Mesodermal cell (in vitro differentiated cells): ENCODE measurements around the gene TBRG1. TPM values are rescaled to one million over a fixed set of nuclear protein-coding genes. Genes with fewer than 3 reads are reported as not detected.

ENCODE experiments used
- H3K27ac ChIP-seq: 2 replicates; pipeline ENCODE4 v1.7.0; 2013; ENCODE audit warnings: mild to moderate bottlenecking, low read depth, low read length, moderate library complexity; ENCODE audit not compliant: severe bottlenecking
- H3K36me3 ChIP-seq: 2 replicates; pipeline ENCODE4 v1.7.1; 2013; ENCODE audit warnings: mild to moderate bottlenecking, low read length, moderate library complexity; ENCODE audit not compliant: control insufficient read depth, insufficient read depth
- H3K4me1 ChIP-seq: one replicate; pipeline ENCODE4 v1.7.1; 2013; ENCODE audit warnings: mild to moderate bottlenecking, low read length; ENCODE audit not compliant: insufficient read depth, control insufficient read depth, poor library complexity, severe bottlenecking
- H3K4me3 ChIP-seq: 2 replicates; pipeline ENCODE4 v1.7.0; 2013; ENCODE audit warnings: low read length, control low read depth, mild to moderate bottlenecking; ENCODE audit not compliant: insufficient read depth, poor library complexity, severe bottlenecking; ENCODE audit errors: extremely low read depth
- H3K9me3 ChIP-seq: 2 replicates; pipeline ENCODE4 v1.7.1; 2013; ENCODE audit warnings: mild to moderate bottlenecking, low read length, moderate library complexity; ENCODE audit not compliant: control insufficient read depth
- whole genome bisulfite sequencing, 2 experiments: methylation state at CpG; one replicate each; pipeline ENCODE4 v1.1.5; 2013; ENCODE audit warnings: missing lambda C conversion rate in 2 of 2; ENCODE audit not compliant: insufficient coverage in 2 of 2; 5-methylcytosine and 5-hydroxymethylcytosine counted together
- polyA plus RNA-seq, 2 experiments: library from polyadenylated mRNA; stranded (reverse); fragments of 50-300 nt; gene quantifications; one replicate each; pipeline ENCODE4 v1.2.3, GENCODE V29; 2013

The TBRG1 gene, protein sequence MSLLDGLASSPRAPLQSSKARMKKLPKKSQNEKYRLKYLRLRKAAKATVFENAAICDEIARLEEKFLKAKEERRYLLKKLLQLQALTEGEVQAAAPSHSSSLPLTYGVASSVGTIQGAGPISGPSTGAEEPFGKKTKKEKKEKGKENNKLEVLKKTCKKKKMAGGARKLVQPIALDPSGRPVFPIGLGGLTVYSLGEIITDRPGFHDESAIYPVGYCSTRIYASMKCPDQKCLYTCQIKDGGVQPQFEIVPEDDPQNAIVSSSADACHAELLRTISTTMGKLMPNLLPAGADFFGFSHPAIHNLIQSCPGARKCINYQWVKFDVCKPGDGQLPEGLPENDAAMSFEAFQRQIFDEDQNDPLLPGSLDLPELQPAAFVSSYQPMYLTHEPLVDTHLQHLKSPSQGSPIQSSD
- 42.1 TPM for polyA plus RNA-seq (2013, experiment 1 of 2)
- polyA plus RNA-seq (2013, experiment 2 of 2), result 32.4 TPM

DNA sequence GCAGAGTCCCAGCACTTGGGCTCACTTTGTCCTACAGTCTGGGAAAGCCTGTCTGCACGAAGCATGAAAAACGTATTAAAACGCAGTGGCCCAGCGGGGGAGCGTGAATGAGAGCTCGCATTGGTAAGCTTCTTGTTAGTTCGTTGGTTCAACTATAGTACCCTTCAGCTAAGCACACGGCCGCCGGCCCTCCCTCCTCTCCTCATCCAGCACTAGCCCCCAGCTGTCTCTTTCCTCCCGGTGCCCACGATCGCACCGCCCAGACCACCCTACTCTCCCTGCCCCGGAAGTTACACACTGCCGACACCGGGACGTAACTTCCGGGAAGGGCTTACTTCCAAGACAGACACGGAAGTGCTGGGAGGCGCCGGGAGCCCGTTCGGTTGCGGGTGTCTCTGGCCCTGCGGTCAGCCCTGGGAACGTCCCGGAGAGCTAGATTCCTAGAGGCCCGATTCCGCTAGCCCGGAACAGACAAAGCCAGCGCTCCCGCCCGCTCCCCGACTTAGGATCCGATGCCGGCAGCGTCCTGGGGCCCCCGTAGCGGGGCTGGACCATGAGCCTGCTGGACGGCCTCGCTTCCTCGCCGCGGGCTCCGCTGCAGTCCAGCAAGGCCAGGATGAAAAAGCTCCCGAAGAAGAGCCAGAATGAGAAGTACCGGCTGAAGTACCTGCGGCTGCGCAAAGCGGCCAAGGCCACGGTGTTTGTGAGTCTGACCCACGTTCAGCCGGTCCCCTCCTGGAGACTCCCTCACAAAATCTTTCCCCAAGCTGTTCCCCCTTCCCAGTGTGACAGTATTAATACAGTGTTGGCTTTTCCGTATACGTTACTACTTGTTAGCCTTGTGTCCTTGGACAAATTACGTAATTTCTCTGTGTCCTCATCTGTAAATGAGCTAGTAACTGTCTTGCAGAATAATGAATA is at the start of gene TBRG1:
Gene TBRG1 (plus strand): TSS at position 334 of the 921 bp plus-strand sequence. CDS start 220 bp downstream, at position 554.
- 0 to 1% methylated on average over 38 to 45 of the region's 57 CpGs for WGBS, 2 experiments
- H3K9me3 ChIP-seq, result no peaks in the 10 kb centered on the region

DNA sequence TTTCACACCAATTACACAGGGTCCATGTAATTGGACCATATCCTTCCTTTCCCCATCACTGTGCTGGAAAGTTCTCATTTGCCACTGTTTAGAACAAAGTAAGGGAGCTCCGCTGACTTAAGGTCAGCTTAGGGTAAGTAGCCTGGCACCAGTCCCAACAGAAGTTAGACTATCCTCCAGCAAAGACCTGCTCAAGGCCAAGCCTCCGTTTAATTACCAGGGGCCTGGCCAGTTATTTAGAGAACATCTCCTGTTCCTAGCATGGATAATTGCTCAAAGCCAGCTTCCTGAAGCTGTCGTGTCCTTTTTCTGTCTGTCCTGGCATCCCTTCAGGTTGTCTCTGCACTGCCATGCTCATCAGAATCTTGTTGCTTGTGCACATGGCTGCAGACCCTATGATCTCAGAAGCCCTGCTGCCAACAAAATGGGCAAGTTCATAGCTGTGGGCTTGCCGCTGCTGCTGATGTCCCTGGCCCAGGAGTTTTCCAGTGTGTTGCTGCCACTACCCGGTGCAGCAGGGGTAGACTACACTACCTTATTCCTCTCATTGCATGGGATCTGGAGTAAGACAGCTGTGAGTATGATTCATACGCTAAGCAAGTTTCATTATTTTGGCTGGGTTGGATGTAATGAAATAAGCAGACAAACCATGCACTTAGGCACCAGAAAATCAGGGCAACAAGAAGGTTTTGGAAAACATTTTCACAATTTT is 44.8 kb upstream of the TBRG1 start:
- Histone ChIP-seq H3K9me3 (no peaks in the 10 kb centered on the region), H3K4me3 (no peak overlapping the region), H3K4me1 (no peaks in the 10 kb centered on the region), H3K27ac (no peak overlapping the region), H3K36me3 (no peaks in the 10 kb centered on the region)
- WGBS, 2 experiments, result 89 to 95% methylated on average over 2 to 4 of the region's 6 CpGs

More for the DNA sequence above, at the start of gene TBRG1:
- peak within 1 kb of the TSS; percentile 92 for H3K27ac ChIP-seq
- H3K4me3 ChIP-seq, result peak within 1 kb of the TSS; percentile 84
- peaks cover 29% of the 10 kb centered on the region for H3K36me3 ChIP-seq
- no peaks in the 10 kb centered on the region for H3K4me1 ChIP-seq

DNA sequence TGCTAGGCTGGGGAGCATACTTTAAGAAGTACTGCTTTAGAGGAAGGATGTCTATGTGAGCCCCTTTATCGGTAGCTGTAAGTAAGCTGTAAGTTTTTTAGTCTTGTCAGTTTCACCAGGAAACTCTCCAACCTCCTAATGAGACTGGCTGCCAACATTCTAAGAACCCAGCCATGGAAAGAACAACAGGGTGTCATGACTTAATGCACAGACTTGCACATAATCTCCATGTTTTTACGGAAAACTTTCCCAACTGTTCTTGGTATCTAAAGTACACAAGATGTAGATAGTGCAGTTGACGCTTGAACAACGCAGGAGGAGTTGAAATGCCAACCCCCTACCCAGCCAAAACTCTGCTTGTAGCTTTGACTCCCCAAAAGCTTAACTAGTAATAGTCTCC is 43.9 kb upstream of the TBRG1 start:
- H3K36me3 ChIP-seq, result no peaks in the 10 kb centered on the region
- no peak overlapping the region for H3K27ac ChIP-seq
- H3K9me3 ChIP-seq, result no peaks in the 10 kb centered on the region
- no peak overlapping the region for H3K4me3 ChIP-seq
- 93% methylated on average over 2 of the region's 4 CpGs; no CpG with 5 or more reads in 1 of the 2 experiments for WGBS, 2 experiments
- no peaks in the 10 kb centered on the region for H3K4me1 ChIP-seq

DNA sequence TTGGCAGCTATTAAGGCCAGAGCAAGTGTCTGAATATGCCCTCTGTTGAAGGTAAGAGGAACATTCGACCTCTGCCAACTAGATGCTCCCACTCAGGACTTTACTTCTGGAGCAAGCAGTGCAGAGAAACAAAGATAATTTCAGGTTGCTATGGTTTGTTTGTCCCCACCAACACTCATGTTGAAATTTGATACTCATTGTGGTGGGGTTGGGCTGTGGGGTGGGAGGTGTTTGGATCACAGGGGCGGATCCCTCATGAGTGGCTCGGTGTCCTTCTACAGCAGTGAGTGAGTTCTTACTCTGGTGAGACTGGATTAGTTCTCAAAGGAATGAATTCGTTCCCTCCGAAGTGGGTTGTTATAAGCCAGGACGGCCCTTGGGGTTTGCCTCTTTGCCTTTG is 40.8 kb upstream of the TBRG1 start:
- H3K9me3 ChIP-seq, result no peaks in the 10 kb centered on the region
- H3K4me3 ChIP-seq, result no peak overlapping the region
- H3K4me1 ChIP-seq, result no peaks in the 10 kb centered on the region
- no peak overlapping the region for H3K27ac ChIP-seq
- WGBS, 2 experiments, result 92 to 93% methylated on average over 5 to 6 of the region's 6 CpGs
- no peaks in the 10 kb centered on the region for H3K36me3 ChIP-seq

DNA sequence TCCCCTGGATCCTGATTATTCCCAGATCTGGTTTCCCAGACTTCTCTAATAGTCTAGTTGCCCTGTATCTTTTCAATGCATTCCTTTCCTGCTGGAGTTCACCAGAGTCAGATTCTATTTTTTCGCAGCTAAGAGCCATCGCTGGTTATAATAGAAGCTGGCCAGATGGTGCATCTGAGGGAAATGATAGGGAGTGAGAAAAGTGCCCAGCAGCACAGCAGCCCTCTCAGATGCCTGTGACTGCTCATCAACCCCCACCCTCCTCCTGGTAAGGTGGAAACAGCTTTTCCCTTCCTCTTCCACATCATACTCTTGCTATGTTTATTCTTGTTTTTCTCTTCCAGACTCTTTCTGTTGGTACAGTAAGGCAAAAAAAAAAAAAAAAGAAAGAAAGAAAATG is 40.1 kb upstream of the TBRG1 start:
- no peaks in the 10 kb centered on the region for H3K9me3 ChIP-seq
- no CpG with 5 or more reads among the region's 2 CpGs for WGBS, 2 experiments
- H3K4me3 ChIP-seq, result no peak overlapping the region
- no peaks in the 10 kb centered on the region for H3K4me1 ChIP-seq
- H3K27ac ChIP-seq, result no peak overlapping the region
- no peaks in the 10 kb centered on the region for H3K36me3 ChIP-seq

DNA sequence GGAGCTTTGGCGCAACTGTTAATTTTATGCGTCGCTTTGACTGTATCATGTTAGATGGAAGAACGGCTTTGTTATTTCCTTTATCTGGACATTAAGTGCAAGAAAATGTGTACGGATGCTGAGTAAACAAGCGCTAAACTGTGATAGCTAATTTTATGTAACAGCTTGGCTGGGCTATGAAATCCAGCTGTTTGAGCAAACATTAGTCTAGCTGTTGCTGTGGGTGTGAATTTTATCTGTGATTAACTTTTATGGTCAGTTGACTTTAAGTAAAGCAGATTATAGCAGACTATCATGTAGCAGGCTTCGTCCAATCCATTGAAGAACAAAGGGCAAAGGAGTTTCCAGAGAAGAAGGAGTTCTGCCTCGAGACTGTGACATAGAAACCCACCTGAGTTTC is 38.9 kb upstream of the TBRG1 start:
- H3K4me1 ChIP-seq, result no peaks in the 10 kb centered on the region
- no peaks in the 10 kb centered on the region for H3K9me3 ChIP-seq
- H3K36me3 ChIP-seq, result no peaks in the 10 kb centered on the region
- no peak overlapping the region for H3K27ac ChIP-seq
- WGBS, 2 experiments, result 91 to 94% methylated on average over 7 of the region's 8 CpGs
- no peak overlapping the region for H3K4me3 ChIP-seq

DNA sequence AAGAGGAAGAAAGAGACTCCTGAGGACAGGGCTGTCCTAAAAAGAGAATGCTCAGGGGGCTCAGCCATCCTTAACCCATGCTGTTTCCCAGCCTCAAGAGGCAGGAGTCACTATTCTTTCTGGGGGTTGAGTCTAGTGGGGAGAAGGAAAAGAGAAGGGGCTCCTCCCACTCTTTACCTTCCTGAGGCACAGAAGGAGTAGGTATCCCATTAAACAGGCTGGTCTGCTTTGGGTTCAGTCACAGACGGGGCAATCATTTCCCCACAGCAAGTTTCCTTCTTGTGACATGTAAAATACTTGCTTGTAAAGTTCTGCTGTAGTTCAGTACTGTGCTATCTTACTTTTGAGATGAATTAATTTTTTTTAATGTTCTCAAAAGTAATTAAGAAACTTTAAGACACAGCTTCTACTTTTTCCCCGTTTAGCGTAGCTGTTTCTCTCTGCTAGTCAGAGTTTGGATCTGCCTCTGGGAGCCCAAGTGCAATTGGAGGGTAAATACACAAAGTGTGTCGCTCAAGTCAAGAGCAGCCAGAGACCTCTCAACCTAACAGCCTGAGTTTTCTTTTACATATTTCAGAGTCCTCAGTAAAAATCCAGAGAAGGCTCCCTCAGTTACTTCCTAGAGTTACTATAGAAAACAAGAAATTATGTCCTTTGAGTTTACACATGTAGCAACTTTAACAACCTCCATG is 37.8 kb upstream of the TBRG1 start:
- WGBS, 2 experiments, result 100% methylated on average over 2 of the region's 4 CpGs; no CpG with 5 or more reads in 1 of the 2 experiments
- Histone ChIP-seq H3K4me1 (no peaks in the 10 kb centered on the region), H3K9me3 (no peaks in the 10 kb centered on the region), H3K4me3 (no peak overlapping the region), H3K36me3 (no peaks in the 10 kb centered on the region), H3K27ac (no peak overlapping the region)

DNA sequence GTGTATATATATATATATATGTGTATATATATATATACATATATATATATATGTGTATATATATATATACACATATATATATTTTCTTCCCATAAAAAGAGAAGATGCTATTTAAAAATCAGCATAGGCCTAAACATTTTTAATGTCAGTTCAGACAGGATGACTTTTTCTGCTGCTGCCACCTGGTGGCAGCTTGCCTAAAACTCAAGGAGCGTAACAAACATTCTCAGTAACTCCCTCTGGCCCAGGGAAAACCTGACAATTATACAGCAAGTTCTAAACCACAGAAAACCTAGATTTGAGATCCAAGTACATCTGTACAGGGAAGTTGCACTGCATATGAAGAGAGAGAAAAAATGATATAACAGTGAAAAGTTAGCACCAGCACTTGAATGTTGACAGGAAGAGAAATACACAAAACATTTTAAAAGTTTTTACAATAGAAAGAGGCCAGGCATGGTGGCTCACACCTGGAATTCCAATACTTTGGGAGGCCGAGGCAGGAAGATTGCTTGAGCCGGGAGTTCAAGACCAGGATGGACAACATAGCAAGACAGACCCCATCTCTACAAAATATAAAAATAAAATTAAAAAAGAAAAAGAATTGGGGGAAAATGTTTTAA is 36.3 kb upstream of the TBRG1 start:
- H3K9me3 ChIP-seq, result no peaks in the 10 kb centered on the region
- WGBS, 2 experiments, result 40% methylated on average over 1 of the region's 3 CpGs; no CpG with 5 or more reads in 1 of the 2 experiments
- no peaks in the 10 kb centered on the region for H3K36me3 ChIP-seq
- H3K4me3 ChIP-seq, result no peak overlapping the region
- no peaks in the 10 kb centered on the region for H3K4me1 ChIP-seq
- H3K27ac ChIP-seq, result no peak overlapping the region

DNA sequence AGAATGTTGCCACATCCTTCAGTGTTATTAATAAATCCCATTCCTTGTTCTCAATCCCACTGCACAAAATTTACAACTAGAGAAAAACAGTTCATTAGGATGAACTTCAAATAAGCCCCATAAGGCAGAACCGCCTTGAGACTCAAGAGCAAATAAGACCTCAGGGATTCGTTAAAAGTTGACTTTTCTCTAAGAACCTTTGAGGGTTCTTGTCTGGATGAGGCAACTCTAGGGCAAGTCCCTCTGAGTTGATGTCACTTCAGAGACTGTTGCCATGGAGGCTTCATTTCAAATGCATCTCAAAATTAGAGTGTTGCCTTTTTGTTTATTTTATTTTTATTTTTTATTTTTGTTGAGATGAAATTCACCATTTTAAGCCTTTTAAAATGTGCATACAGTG is 31.2 kb upstream of the TBRG1 start:
- H3K4me3 ChIP-seq, result no peak overlapping the region
- H3K4me1 ChIP-seq, result no peaks in the 10 kb centered on the region
- H3K36me3 ChIP-seq, result no peaks in the 10 kb centered on the region
- no peak overlapping the region for H3K27ac ChIP-seq
- WGBS, 2 experiments, result 88 to 92% methylated on average over 1 to 2 of the region's 2 CpGs
- no peaks in the 10 kb centered on the region for H3K9me3 ChIP-seq
